ENCODE results near the gene LEMD2.
A peak's percentile ranks its signal among the peaks of the same experiment; 100 is the strongest.

Gene LEMD2

DNA sequence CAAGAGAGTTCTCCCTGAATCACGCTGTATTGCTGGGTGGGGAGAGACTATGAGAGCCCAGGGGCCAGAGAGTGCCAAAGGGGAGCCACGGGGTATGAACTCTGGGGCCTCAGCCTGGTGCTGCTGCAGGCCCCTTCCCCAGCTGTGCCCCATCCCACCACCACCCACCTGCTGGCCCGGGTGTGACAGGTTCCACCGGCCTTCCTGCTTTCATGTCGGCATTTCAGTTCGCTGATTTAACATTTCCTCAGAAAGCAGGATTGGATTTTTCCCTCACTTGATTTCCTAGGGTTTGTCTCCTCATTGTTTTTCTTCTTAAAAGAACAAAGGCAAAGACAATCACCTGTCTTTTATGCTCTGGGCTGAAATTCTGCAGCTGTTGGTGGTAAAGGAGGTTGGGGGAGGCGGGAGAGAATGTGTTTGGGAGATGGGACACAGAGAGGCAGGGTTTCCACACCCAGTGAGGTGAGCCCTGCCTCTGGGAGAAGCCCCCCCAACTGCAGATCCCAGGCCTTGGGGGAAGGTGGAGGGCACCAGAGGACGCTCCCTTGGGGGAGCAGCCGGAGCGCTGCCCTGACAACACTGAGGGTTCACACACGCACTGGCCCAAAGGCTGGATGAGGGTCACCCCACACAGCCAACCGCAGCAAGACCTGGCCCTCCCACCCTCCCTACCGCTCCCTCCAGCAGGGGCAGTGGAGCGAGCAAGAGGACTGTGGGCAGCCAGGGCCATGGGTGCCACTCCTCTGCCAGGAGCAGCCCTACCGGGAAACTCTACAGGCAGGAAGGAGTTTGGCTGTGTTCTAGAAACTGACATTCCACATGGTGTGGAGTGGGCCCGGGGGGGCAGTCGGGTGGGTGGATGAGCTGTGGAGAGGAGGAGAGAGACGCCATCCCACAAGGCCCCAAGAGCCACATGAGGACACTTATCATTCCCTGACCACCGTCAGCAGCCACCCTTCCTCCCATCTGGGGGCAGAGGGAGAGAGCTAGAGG, 25.4 kb upstream of the LEMD2 start:
- no peaks in the 10 kb centered on the region for H3K36me3 Mint-ChIP-seq (ENCODE audit: insufficient read depth)
- no peak for ATAC-seq (replicated peaks; ENCODE audit: extremely low read depth, poor library complexity, severe bottlenecking)
- H3K27ac Mint-ChIP-seq (ENCODE audit: low read depth), result no peak overlapping the region

DNA sequence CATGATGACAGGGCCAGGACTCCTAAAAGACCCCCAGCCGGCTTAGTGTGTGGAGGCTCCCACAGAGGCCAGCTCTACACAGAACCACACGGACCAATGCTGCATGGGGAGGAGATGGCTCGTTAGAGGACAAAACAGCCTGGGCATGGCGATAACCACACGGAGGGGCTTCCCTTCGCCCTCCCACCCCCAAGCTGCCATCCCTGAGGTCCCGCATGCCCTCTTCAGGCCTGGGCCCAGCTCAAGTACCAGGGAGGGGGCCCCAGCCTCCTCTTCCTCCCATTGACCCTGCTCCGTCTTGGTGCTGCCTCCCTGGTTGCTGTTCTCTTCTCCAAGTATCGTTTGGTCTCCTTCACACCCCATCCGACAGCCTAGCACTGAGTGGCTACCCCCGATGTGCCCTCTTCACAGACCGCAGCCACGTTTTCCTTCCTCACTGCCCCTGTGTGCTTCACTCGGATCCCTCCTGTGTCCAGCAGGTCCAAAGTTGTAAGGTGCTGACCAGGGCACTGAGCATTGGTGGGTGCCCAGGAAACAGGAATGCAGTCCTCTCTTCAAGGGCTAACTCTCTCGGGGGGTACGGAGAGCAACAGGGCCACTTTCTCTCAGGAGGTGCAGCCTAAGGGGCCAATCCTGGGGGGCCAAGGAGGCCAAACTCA, 24.4 kb upstream of the LEMD2 start:
- ATAC-seq (replicated peaks; ENCODE audit: extremely low read depth, poor library complexity, severe bottlenecking), result no peak
- Mint-ChIP-seq H3K27ac (ENCODE audit: low read depth) (no peak overlapping the region), H3K4me1 (peaks cover 10% of the 10 kb centered on the region), H3K27me3 (peaks cover 89% of the 10 kb centered on the region), H3K36me3 (ENCODE audit: insufficient read depth) (no peaks in the 10 kb centered on the region), H3K9me3 (no peaks in the 10 kb centered on the region), H3K4me3 (no peak overlapping the region)
- no peak for DNase-seq (ENCODE audit: low spot score in 2 of 2)

More for the DNA sequence above, 25.4 kb upstream of the LEMD2 start:
- Mint-ChIP-seq H3K27me3 (peaks cover 79% of the 10 kb centered on the region), H3K9me3 (no peaks in the 10 kb centered on the region), H3K4me1 (peaks cover 5% of the 10 kb centered on the region), H3K4me3 (no peak overlapping the region)
- no peak for DNase-seq (ENCODE audit: low spot score in 2 of 2)

DNA sequence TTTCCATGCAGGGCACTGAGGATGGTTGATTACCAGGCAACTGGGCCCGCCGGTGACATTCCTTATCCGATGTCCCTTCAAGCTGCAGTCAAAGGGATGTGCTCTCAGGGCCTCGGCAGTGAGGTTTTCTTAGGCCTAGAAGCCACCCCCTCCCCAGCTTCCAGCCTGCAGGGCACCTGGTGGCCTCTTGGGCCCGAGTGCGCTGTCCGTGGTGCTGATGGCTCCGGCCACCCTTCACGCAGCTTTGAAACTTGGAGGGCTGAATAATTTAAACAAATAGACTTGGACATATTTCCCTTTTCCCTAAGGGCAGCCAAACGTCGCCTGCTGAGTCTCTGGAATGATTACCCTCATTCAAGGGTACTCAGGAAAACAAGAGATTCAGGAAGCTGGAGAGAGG, 23.7 kb upstream of the LEMD2 start:
- H3K27me3 Mint-ChIP-seq, result peaks cover 95% of the 10 kb centered on the region

DNA sequence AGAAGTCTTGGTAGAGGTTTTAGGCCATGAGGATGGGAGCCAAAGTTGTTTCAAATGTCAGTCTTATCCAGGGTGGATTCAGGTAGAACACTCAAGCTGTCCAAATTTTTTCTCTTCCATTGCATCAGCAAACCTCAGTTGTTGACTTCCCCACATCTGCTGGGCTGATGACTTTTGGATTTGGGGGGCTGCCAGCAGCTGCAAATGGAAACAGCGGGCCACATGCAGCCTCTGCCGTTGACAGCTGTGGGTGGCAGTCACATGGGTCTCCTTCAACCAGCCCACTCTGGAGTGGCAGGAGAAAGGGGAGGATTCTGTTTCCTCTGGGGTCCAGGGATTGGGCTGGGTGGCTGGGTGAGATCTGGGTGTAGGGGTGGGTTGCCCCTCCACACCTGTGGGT, 20.7 kb upstream of the LEMD2 start:
- H3K36me3 Mint-ChIP-seq (ENCODE audit: insufficient read depth), result no peaks in the 10 kb centered on the region
- ATAC-seq (replicated peaks; ENCODE audit: extremely low read depth, poor library complexity, severe bottlenecking), result no peak
- no peak overlapping the region for H3K4me3 Mint-ChIP-seq
- no peaks in the 10 kb centered on the region for H3K9me3 Mint-ChIP-seq
- peaks cover 88% of the 10 kb centered on the region for H3K27me3 Mint-ChIP-seq
- H3K27ac Mint-ChIP-seq (ENCODE audit: low read depth), result no peak overlapping the region
- DNase-seq (ENCODE audit: low spot score in 2 of 2), result no peak
- H3K4me1 Mint-ChIP-seq, result peaks cover 28% of the 10 kb centered on the region

More for the DNA sequence above, 23.7 kb upstream of the LEMD2 start:
- H3K4me1 Mint-ChIP-seq, result peaks cover 17% of the 10 kb centered on the region
- H3K9me3 Mint-ChIP-seq, result no peaks in the 10 kb centered on the region
- ATAC-seq (replicated peaks; ENCODE audit: extremely low read depth, poor library complexity, severe bottlenecking) (no peak), DNase-seq (ENCODE audit: low spot score in 2 of 2) (peak in 1 of 2 donors; percentile 22)
- H3K27ac Mint-ChIP-seq (ENCODE audit: low read depth), result no peak overlapping the region
- H3K4me3 Mint-ChIP-seq, result no peak overlapping the region
- H3K36me3 Mint-ChIP-seq (ENCODE audit: insufficient read depth), result no peaks in the 10 kb centered on the region

DNA sequence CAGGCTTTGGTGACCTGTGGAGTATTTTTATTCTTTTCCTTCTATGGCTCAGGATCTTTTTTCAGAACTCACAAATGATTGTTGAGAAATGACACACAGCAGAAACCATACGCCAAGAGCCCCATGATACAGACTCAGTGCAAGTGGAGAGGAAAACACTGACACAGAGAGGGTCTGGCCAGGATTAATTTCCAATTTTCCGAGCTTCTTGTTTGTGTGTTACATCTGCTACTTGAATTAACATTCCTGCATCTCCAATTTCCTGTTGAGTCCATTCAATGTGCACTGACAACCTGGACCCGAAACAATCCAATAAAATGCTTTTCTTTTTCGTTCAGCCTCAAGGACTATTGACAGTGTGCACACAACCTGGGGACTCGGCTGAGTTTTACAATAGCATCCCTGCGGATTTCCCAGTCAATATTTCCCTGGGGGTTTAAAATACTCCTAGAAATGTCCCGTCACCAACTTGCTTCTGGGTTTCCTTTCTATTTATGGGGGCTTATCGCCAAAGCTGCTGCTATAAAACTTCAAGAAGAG, 19.8 kb upstream of the LEMD2 start:
- Mint-ChIP-seq H3K27me3 (peaks cover 87% of the 10 kb centered on the region), H3K4me1 (peaks cover 28% of the 10 kb centered on the region), H3K9me3 (no peaks in the 10 kb centered on the region), H3K36me3 (ENCODE audit: insufficient read depth) (no peaks in the 10 kb centered on the region), H3K4me3 (no peak overlapping the region), H3K27ac (ENCODE audit: low read depth) (no peak overlapping the region)
- ATAC-seq (replicated peaks; ENCODE audit: extremely low read depth, poor library complexity, severe bottlenecking) (no peak), DNase-seq (ENCODE audit: low spot score in 2 of 2) (no peak)

DNA sequence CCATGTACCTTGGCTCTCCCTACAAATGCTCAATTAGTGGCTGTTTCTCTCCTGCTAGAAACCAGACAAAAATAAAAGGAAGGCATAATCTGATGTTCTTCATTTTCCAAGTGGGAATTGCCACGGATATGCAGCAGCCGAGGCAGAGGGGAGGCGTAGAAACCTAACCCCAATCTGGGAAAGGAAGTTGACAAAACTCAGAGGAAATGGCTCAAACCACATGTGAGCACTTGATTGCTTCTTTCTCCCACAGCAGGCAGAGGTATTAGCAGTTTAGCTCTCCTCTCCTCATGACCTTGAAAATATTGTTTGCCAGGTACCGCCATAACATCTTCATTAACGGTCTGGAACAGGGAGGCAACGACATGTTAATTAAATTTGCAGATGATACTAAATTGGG, 18.7 kb upstream of the LEMD2 start:
- H3K9me3 Mint-ChIP-seq, result no peaks in the 10 kb centered on the region
- no peak for DNase-seq (ENCODE audit: low spot score in 2 of 2)
- peak overlapping the region; percentile 16 for H3K27ac Mint-ChIP-seq (ENCODE audit: low read depth)
- H3K27me3 Mint-ChIP-seq, result peaks cover 79% of the 10 kb centered on the region
- no peak for ATAC-seq (replicated peaks; ENCODE audit: extremely low read depth, poor library complexity, severe bottlenecking)
- H3K4me3 Mint-ChIP-seq, result peak overlapping the region; percentile 53
- no peaks in the 10 kb centered on the region for H3K36me3 Mint-ChIP-seq (ENCODE audit: insufficient read depth)
- peaks cover 28% of the 10 kb centered on the region for H3K4me1 Mint-ChIP-seq

DNA sequence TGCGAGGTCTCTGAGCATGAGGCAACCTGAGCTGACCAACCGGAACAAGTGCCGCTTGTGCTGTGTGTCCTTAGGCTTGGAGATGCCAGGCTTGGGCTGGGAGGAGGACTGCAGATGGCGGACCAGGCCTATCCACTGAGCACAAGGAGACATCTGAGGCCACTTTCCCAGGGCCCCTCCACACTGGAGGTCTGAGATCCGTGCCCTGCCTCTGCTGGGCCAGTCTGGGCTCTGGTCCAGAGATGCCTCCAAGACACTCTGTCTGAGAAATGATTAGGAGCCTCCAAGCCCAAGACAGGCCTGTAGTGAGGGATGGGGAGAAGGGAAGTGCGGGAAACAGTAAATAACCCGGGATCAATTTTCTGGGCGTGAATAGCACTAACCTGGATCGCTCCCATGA, 17.9 kb upstream of the LEMD2 start:
- ATAC-seq (replicated peaks; ENCODE audit: extremely low read depth, poor library complexity, severe bottlenecking) (no peak), DNase-seq (ENCODE audit: low spot score in 2 of 2) (no peak)
- Mint-ChIP-seq H3K9me3 (no peaks in the 10 kb centered on the region), H3K4me3 (peak overlapping the region; percentile 38), H3K27me3 (peaks cover 77% of the 10 kb centered on the region), H3K27ac (ENCODE audit: low read depth) (no peak overlapping the region), H3K4me1 (peaks cover 28% of the 10 kb centered on the region), H3K36me3 (ENCODE audit: insufficient read depth) (no peaks in the 10 kb centered on the region)

DNA sequence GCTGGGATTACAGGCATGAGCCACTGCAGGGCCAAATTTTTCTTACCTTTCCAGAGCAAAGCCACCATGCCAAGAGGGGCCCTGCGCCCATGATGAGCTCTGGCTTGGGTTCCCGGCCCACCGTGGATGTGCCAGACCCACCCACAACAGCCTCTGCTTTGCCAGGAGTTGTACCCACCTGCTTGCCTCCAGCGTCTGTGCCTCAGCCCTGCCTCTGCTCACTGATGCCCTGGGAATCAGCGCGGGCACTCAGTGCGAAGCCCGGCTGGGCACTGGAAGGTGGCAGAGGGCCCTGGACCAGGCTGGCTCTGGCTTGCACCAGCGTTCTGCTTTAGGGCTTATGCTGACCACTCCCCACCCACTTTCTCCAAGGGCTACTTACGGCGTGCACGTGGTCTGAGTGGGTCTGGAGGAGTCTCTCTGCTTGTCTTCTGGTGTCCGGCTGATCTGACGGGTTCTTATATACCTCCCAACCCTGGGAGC, 14.7 kb upstream of the LEMD2 start, which contains the start of gene MLN:
TSS of gene MLN (minus strand) at position 433 of the 483 bp plus-strand sequence. CDS start 2,840 bp downstream, outside the sequence.
- no peaks in the 10 kb centered on the region for H3K9me3 Mint-ChIP-seq
- no peak for DNase-seq (ENCODE audit: low spot score in 2 of 2)
- ATAC-seq (replicated peaks; ENCODE audit: extremely low read depth, poor library complexity, severe bottlenecking), result no peak
- H3K27me3 Mint-ChIP-seq, result peaks cover 73% of the 10 kb centered on the region
- no peak within 1 kb of the TSS for H3K27ac Mint-ChIP-seq (ENCODE audit: low read depth)
- H3K4me1 Mint-ChIP-seq, result peaks cover 19% of the 10 kb centered on the region
- H3K36me3 Mint-ChIP-seq (ENCODE audit: insufficient read depth), result peaks cover 2% of the 10 kb centered on the region
- no peak within 1 kb of the TSS for H3K4me3 Mint-ChIP-seq

DNA sequence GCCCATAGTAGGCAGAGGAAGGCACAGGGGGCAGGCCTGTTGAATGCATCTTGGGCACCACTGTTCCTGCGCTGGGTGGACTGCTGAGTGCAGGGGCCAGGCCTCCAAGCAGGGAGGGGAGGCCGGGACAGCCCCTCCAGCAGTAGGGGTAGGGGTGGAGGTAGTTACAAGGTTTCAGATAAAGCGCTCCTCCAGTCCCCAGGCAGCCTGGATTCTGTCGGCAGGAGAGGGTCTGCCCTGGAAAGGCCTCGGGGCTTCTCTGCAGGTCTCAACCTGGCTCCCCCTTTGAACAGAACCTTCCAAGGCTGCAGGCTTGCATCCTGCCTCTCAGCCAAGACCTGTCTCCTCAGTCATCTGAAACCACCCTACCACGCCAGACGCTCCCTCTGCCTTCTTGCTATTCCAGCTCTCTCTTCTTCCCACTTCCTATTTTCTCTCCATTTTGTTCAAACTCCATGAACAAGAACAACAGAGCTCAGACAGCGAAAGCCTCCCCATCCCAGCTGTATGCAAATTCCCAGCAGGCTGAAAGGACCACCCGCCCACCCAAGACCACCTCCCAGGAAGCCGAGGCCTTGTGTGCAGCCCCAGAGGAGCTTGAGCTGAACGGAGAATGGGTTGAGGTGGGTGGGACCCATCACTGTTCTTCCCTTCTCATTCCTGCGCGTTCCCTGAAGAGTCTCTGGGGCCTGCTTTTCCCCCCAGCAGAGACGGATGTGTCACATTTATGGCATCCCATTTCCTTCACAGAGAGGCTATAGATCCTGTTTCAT, 13.4 kb upstream of the LEMD2 start:
- Mint-ChIP-seq H3K4me3 (no peak overlapping the region), H3K4me1 (peaks cover 8% of the 10 kb centered on the region), H3K9me3 (no peaks in the 10 kb centered on the region), H3K36me3 (ENCODE audit: insufficient read depth) (peaks cover 2% of the 10 kb centered on the region), H3K27me3 (peaks cover 73% of the 10 kb centered on the region), H3K27ac (ENCODE audit: low read depth) (no peak overlapping the region)
- ATAC-seq (replicated peaks; ENCODE audit: extremely low read depth, poor library complexity, severe bottlenecking) (no peak), DNase-seq (ENCODE audit: low spot score in 2 of 2) (no peak)

DNA sequence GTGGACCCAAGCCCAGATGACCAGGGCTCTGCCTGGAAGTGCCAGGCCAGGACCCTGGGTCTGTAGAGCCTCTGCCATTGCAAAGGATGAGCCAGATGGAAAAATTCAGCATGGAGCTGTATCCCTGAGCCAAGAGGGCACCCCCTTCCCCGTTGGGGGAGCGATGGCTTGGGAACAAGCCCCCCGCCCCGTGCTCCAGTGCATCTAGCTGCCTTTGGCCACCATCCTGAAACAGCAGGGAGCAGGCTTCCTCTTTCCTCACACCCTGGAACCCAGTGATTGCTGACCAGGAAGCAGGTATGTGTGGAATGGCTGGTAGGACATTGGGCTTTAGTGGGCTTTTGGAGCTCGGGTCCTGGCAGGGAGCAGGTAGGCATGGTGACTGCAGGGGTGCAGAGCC, 12.7 kb upstream of the LEMD2 start:
- Mint-ChIP-seq H3K36me3 (ENCODE audit: insufficient read depth) (peaks cover 2% of the 10 kb centered on the region), H3K27me3 (peaks cover 73% of the 10 kb centered on the region), H3K27ac (ENCODE audit: low read depth) (no peak overlapping the region), H3K4me3 (no peak overlapping the region), H3K4me1 (no peaks in the 10 kb centered on the region), H3K9me3 (no peaks in the 10 kb centered on the region)
- ATAC-seq (replicated peaks; ENCODE audit: extremely low read depth, poor library complexity, severe bottlenecking) (no peak), DNase-seq (ENCODE audit: low spot score in 2 of 2) (no peak)

DNA sequence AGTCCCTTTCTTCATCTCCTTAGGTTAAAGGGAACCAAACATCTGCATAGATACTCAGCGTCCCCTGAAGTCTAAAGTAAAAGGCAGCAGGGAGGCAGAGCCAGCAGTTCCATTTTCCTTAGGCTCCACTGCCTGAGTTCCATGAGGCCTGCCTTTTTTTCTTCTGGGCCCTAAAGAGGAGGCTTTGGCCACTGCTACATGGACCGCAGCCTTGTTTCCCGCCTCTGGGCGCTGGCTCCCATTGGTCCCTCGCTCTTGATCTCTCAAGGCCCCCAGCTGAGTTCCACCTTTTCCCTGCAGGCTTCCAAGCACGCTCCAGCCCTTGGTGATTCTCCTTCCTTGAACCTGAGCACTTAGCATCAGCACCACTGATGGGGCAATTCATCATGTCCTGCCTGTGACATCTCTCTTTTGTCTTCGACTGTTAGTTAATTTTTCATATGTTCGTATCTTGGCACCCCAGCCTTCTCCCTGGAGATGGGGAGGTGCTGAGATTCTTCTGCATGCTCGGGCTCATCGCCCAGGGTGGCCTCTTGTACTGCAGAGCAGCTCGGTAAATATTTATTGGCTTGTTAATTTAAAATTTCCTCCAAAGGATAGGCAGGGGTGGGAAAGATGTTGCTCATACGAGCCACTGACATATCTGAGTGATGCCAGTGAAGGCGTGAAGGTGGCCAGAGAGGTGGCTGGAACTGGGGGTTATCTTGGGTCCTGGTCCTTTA, 11.5 kb upstream of the LEMD2 start:
- Mint-ChIP-seq H3K4me3 (no peak overlapping the region), H3K27ac (ENCODE audit: low read depth) (no peak overlapping the region), H3K27me3 (peaks cover 74% of the 10 kb centered on the region), H3K4me1 (no peaks in the 10 kb centered on the region), H3K36me3 (ENCODE audit: insufficient read depth) (peaks cover 2% of the 10 kb centered on the region), H3K9me3 (no peaks in the 10 kb centered on the region)
- no peak for DNase-seq (ENCODE audit: low spot score in 2 of 2)
- ATAC-seq (replicated peaks; ENCODE audit: extremely low read depth, poor library complexity, severe bottlenecking), result no peak

Measured in central memory CD8-positive, alpha-beta T cell (primary cell).